ENCODE measurements around the gene COX8C. TPM values are rescaled to one million over a fixed set of nuclear protein-coding genes. Genes with fewer than 3 reads are reported as not detected.

The COX8C gene
- total and polyA plus RNA-seq, 4 donors = not detected

DNA sequence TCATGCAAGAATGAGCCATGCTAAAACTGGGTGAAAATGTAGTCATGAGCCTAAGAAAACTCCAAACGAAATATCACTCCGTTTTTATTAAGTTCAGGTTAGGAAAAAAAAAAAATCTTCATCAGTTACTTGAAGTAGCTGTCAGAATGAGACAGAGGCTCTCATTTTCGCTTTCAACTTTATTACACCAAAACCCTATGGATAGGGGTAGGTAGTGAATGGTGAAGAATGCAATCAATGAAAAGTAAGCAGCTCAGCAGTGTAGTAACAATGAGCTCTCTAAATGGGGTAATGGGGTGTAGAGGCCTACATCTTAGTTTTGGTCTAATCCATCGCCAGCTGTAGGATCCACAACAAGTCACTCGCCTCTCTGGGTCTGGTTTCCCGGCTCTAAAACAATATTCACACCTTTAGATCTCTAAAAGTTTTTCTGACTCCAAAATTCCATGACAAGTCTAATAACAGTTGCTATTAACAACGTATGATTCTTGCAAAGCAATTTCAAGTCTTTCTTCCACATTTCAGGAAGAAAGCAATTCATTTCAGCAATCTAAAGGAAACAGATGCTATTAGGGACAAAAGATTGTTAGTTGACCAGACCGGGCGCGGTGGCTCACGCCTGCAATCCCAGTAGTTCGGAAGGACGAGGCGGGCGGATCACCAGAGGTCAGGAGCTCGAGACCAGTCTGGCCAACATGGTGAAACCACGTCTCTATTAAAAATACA, 15.8 kb upstream of the COX8C start:
- TF ChIP-seq NR2F2 (IDR thresholded peaks at IDR 0.05) (peak; percentile 63), JUND (IDR thresholded peaks at IDR 0.05) (peak in 1 of 2 donors; percentile 11)
- TF ChIP-seq, protein P1, sequence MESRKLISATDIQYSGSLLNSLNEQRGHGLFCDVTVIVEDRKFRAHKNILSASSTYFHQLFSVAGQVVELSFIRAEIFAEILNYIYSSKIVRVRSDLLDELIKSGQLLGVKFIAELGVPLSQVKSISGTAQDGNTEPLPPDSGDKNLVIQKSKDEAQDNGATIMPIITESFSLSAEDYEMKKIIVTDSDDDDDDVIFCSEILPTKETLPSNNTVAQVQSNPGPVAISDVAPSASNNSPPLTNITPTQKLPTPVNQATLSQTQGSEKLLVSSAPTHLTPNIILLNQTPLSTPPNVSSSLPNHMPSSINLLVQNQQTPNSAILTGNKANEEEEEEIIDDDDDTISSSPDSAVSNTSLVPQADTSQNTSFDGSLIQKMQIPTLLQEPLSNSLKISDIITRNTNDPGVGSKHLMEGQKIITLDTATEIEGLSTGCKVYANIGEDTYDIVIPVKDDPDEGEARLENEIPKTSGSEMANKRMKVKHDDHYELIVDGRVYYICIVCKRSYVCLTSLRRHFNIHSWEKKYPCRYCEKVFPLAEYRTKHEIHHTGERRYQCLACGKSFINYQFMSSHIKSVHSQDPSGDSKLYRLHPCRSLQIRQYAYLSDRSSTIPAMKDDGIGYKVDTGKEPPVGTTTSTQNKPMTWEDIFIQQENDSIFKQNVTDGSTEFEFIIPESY (IDR thresholded peaks at IDR 0.05) = no peak
- peaks cover 12 to 38% (median 32%) of the 10 kb centered on the region in 4 donors for H3K4me1 ChIP-seq (ENCODE audit: control insufficient read depth in 4 of 4, insufficient read depth in 4 of 4, low read length in 3 of 4)
- WGBS = 61% methylated on average over 17 of the region's 17 CpGs
- H3K9me3 ChIP-seq (ENCODE audit: control insufficient read depth in 4 of 4, low read length in 3 of 4) = no peaks in the 10 kb centered on the region
- peak overlapping the region in 1 of 2 donors; percentile 9 for H3K9ac ChIP-seq (ENCODE audit: low read depth in 1 of 2, low read length in 2 of 2)
- peak overlapping the region in 1 of 3 donors; percentile 85 for H3K4me3 ChIP-seq (ENCODE audit: low read depth in 1 of 3, low read length in 3 of 3)
- H3K36me3 ChIP-seq (ENCODE audit: control insufficient read depth in 4 of 4, insufficient read depth in 3 of 4, low read depth in 1 of 4, low read length in 3 of 4) = no peaks in the 10 kb centered on the region
- H3K27me3 ChIP-seq (ENCODE audit: control insufficient read depth in 4 of 4, insufficient read depth in 4 of 4, low read length in 3 of 4) = no peaks in the 10 kb centered on the region
- DNase-seq (ENCODE audit: low spot score) = no peak
- H3K27ac ChIP-seq (ENCODE audit: low read depth in 1 of 2, low read length in 2 of 2) = peak overlapping the region in 1 of 2 donors; percentile 97

DNA sequence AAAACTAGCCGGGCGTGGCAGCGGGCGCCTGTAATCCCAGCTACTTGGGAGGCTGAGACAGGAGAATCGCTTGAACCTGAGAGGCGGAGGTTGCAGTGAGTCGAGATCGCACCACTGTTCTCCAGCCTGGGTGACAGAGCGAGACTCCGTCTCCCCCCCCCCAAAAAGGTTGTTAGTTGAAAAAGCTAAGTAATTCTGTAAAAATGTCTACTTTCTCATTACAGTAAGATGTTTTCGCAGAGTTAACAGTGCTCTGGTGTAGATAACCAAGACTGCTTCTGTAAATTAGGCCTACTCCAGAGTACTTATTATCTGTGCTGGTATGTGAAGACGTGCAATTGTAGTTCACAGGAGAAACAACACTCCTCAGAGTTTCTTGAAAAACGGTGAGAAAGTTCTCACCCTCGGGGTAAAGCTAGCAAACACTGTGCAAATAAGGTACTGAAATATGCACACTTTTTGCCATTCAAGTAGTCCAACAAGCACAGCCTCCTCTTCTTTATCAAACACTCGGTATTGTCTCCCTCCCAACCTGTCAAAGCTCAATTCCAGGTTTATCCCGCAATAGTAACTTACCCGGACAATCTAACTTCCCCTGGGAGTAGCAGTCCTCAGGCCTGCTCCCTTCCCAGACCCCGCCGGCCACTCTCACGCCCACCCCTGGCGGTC, 15.1 kb upstream of the COX8C start:
- WGBS = 40% methylated on average over 21 of the region's 21 CpGs
- Histone ChIP-seq H3K27ac (ENCODE audit: low read depth in 1 of 2, low read length in 2 of 2) (peak overlapping the region; percentile 97), H3K9me3 (ENCODE audit: control insufficient read depth in 4 of 4, low read length in 3 of 4) (peaks cover 0 to 3% (median under 1%) of the 10 kb centered on the region in 4 donors), H3K9ac (ENCODE audit: low read depth in 1 of 2, low read length in 2 of 2) (peak overlapping the region; percentile 54 to 72), H3K4me1 (ENCODE audit: control insufficient read depth in 4 of 4, insufficient read depth in 4 of 4, low read length in 3 of 4) (peaks cover 10 to 38% (median 32%) of the 10 kb centered on the region in 4 donors), H3K36me3 (ENCODE audit: control insufficient read depth in 4 of 4, insufficient read depth in 3 of 4, low read depth in 1 of 4, low read length in 3 of 4) (peaks cover 0 to 2% (median 0%) of the 10 kb centered on the region in 4 donors), H3K4me3 (ENCODE audit: low read depth in 1 of 3, low read length in 3 of 3) (peak overlapping the region; percentile 60 to 85 (median 66)), H3K27me3 (ENCODE audit: control insufficient read depth in 4 of 4, insufficient read depth in 4 of 4, low read length in 3 of 4) (no peaks in the 10 kb centered on the region)
- TF ChIP-seq CTCF (IDR thresholded peaks at IDR 0.05; ENCODE audit: low read depth, low read length, missing input control) (no peak), RAD21 (IDR thresholded peaks at IDR 0.05) (no peak), JUND (IDR thresholded peaks at IDR 0.05) (no peak), SP1 (IDR thresholded peaks at IDR 0.05) (no peak), REST (IDR thresholded peaks at IDR 0.05) (no peak), MAX (IDR thresholded peaks at IDR 0.05) (no peak), HNF4A (conservative IDR thresholded peaks at IDR 0.05) (no peak), RXRA (IDR thresholded peaks at IDR 0.05) (no peak), GABPA (IDR thresholded peaks at IDR 0.05 in 1 of 2, conservative IDR thresholded peaks at IDR 0.05 in 1 of 2) (no peak), NR2F2 (IDR thresholded peaks at IDR 0.05) (no peak)
- no peak for DNase-seq (ENCODE audit: low spot score)

Measured in liver (tissue), 9 donors.